Activated effector memory CD4-positive, alpha-beta T cell treated with anti-CD3 and anti-CD28 coated beads, Interleukin-2, amount 50 U/mL, for 16 hours (primary cell): ENCODE results near the gene ADGRG1.

Experiments
- DNase-seq: peaks from one replicate; pipeline ENCODE4 v3.0.0-alpha.2; 2020

The ADGRG1 gene

GRCh38 chr16:57687363-57687929 is 59.0 kb downstream of the ADGRG1 start:
- no peak for DNase-seq

GRCh38 chr16:57688487-57688986 is 60.1 kb downstream of the ADGRG1 start:
- DNase-seq, result no peak

- DNase-seq, result no peak
Measured at GRCh38 chr16:57688987-57689761, 60.7 kb downstream of the ADGRG1 start.

GRCh38 chr16:57689762-57690558 is 61.5 kb downstream of the ADGRG1 start:
- no peak for DNase-seq

- DNase-seq, result no peak
Measured at GRCh38 chr16:57690782-57691471, 62.5 kb downstream of the ADGRG1 start.

- DNase-seq, result no peak
Measured at GRCh38 chr16:57692636-57693035, 64.2 kb downstream of the ADGRG1 start.

- DNase-seq, result no peak
Measured at GRCh38 chr16:57693550-57693949, 65.1 kb downstream of the ADGRG1 start.

GRCh38 chr16:57694231-57694724 is 65.8 kb downstream of the ADGRG1 start:
- no peak for DNase-seq

GRCh38 chr16:57694725-57695679 is 66.6 kb downstream of the ADGRG1 start, which contains the start of gene DRC7:
Gene DRC7 (plus strand): TSS chr16:57694806. CDS start chr16:57697950, 3,144 bp downstream.
- DNase-seq, result no peak

GRCh38 chr16:57695680-57696069 is 67.2 kb downstream of the ADGRG1 start:
- DNase-seq, result no peak

- no peak for DNase-seq
Measured at GRCh38 chr16:57696240-57696639, 67.8 kb downstream of the ADGRG1 start.

GRCh38 chr16:57697896-57698537 is 69.6 kb downstream of the ADGRG1 start:
- no peak for DNase-seq

- DNase-seq, result no peak
Measured at GRCh38 chr16:57698812-57699405, 70.5 kb downstream of the ADGRG1 start.

- no peak for DNase-seq
Measured at GRCh38 chr16:57699481-57699880, 71.1 kb downstream of the ADGRG1 start.

- no peak for DNase-seq
Measured at GRCh38 chr16:57699899-57700298, 71.5 kb downstream of the ADGRG1 start.

GRCh38 chr16:57700781-57701551 is 72.5 kb downstream of the ADGRG1 start:
- DNase-seq, result no peak

- DNase-seq, result no peak
Measured at GRCh38 chr16:57701759-57702371, 73.4 kb downstream of the ADGRG1 start.

GRCh38 chr16:57703416-57704010 is 75.1 kb downstream of the ADGRG1 start:
- no peak for DNase-seq
